ENCODE results near the gene ADGRB2. TPM values are rescaled to one million over a fixed set of nuclear protein-coding genes. Genes with fewer than 3 reads are reported as not detected.

Gene ADGRB2
- total RNA-seq, 1 donor from 2014 or later = 15.8 TPM

GRCh38 chr1:31731049-31731565, 33.0 kb downstream of the ADGRB2 start:
- TF ChIP-seq, protein P1, sequence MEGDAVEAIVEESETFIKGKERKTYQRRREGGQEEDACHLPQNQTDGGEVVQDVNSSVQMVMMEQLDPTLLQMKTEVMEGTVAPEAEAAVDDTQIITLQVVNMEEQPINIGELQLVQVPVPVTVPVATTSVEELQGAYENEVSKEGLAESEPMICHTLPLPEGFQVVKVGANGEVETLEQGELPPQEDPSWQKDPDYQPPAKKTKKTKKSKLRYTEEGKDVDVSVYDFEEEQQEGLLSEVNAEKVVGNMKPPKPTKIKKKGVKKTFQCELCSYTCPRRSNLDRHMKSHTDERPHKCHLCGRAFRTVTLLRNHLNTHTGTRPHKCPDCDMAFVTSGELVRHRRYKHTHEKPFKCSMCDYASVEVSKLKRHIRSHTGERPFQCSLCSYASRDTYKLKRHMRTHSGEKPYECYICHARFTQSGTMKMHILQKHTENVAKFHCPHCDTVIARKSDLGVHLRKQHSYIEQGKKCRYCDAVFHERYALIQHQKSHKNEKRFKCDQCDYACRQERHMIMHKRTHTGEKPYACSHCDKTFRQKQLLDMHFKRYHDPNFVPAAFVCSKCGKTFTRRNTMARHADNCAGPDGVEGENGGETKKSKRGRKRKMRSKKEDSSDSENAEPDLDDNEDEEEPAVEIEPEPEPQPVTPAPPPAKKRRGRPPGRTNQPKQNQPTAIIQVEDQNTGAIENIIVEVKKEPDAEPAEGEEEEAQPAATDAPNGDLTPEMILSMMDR (IDR thresholded peaks at IDR 0.05; ENCODE audit: partially characterized antibody, unreplicated experiment) = no peak
- Mint-ChIP-seq H3K4me1 (ENCODE audit: low read depth, unreplicated experiment) (peaks cover 9% of the 10 kb centered on the region), H3K4me3 (ENCODE audit: unreplicated experiment) (no peak overlapping the region), H3K36me3 (ENCODE audit: unreplicated experiment) (no peaks in the 10 kb centered on the region), H3K27ac (ENCODE audit: unreplicated experiment) (no peak overlapping the region), H3K9me3 (ENCODE audit: unreplicated experiment) (peaks cover 3% of the 10 kb centered on the region), H3K27me3 (ENCODE audit: unreplicated experiment) (peaks cover 12% of the 10 kb centered on the region)
- no peak for DNase-seq

DNA sequence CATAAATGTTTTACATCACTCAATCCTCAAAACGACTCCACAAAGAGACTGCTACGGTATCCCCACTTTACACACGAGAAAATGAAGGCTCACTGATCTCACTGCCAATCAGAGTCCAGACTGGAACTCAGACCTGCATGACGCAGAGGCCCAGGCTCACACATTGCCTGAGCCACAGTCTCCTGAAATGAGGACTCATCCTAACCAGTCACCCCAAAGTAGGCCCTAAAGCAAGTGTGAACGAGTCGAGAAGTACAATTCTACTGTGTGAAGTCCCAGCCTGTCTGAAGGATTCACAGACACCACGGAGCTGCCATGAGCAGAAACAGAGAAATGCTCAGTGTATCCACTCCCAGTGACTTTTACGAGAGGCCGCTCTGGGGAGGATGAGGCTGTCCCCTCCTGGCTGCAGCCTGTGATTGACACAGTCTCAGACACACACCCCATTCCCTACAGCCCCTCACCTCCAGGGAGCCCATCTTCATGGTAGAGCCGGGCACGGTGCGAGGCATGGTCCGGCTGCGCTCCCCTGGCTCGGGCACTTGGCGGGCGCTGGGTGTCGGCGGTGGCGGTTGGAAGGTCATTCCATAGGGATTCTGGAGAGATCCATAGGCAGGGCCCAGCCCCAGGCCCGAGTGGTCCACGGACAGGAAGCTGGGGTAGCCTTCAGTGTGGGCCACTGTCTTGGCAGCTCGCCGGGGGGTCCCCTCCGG, 33.6 kb downstream of the ADGRB2 start:
- H3K4me1 Mint-ChIP-seq (ENCODE audit: low read depth, unreplicated experiment) = peaks cover 9% of the 10 kb centered on the region
- DNase-seq = no peak
- no peak overlapping the region for H3K27ac Mint-ChIP-seq (ENCODE audit: unreplicated experiment)
- no peaks in the 10 kb centered on the region for H3K36me3 Mint-ChIP-seq (ENCODE audit: unreplicated experiment)
- H3K4me3 Mint-ChIP-seq (ENCODE audit: unreplicated experiment) = no peak overlapping the region
- TF ChIP-seq, protein P1 (IDR thresholded peaks at IDR 0.05; ENCODE audit: partially characterized antibody, unreplicated experiment) = no peak
- peaks cover 3% of the 10 kb centered on the region for H3K9me3 Mint-ChIP-seq (ENCODE audit: unreplicated experiment)
- H3K27me3 Mint-ChIP-seq (ENCODE audit: unreplicated experiment) = peaks cover 11% of the 10 kb centered on the region

DNA sequence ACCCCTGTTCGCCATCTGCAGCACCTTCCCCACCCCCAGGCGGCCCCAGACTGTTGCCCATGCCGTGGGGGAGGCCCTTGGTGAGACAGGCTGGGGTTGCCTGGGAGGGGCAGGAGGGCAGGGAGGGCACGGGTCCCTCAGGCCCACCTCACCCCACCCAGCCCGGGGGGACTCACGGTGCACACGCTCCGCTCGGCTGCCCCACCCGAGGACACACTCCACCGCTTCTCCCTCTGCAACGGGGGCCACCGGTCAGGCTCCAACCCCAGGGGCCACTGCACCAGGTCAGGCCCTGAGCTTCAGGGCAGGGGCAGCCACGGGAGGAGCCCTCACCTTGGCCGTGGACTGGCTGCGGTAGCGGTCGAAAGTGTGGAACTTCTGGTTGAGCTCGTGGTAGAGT, 36.3 kb downstream of the ADGRB2 start:
- Mint-ChIP-seq H3K4me1 (ENCODE audit: low read depth, unreplicated experiment) (peaks cover 5% of the 10 kb centered on the region), H3K36me3 (ENCODE audit: unreplicated experiment) (no peaks in the 10 kb centered on the region), H3K27me3 (ENCODE audit: unreplicated experiment) (peaks cover 4% of the 10 kb centered on the region), H3K9me3 (ENCODE audit: unreplicated experiment) (no peaks in the 10 kb centered on the region), H3K4me3 (ENCODE audit: unreplicated experiment) (no peak overlapping the region), H3K27ac (ENCODE audit: unreplicated experiment) (no peak overlapping the region)
- DNase-seq = no peak
- TF ChIP-seq, protein P1 (IDR thresholded peaks at IDR 0.05; ENCODE audit: partially characterized antibody, unreplicated experiment) = no peak

- H3K27me3 Mint-ChIP-seq (ENCODE audit: unreplicated experiment) = peaks cover 4% of the 10 kb centered on the region
- H3K27ac Mint-ChIP-seq (ENCODE audit: unreplicated experiment) = no peak overlapping the region
- no peak overlapping the region for H3K4me3 Mint-ChIP-seq (ENCODE audit: unreplicated experiment)
- peaks cover 4% of the 10 kb centered on the region for H3K36me3 Mint-ChIP-seq (ENCODE audit: unreplicated experiment)
- H3K4me1 Mint-ChIP-seq (ENCODE audit: low read depth, unreplicated experiment) = peaks cover 5% of the 10 kb centered on the region
- no peak for DNase-seq
- no peaks in the 10 kb centered on the region for H3K9me3 Mint-ChIP-seq (ENCODE audit: unreplicated experiment)
- TF ChIP-seq, protein P1 (IDR thresholded peaks at IDR 0.05; ENCODE audit: partially characterized antibody, unreplicated experiment) = no peak
These were observed 36.9 kb downstream of the ADGRB2 start for GRCh38 chr1:31727195-31727594.

DNA sequence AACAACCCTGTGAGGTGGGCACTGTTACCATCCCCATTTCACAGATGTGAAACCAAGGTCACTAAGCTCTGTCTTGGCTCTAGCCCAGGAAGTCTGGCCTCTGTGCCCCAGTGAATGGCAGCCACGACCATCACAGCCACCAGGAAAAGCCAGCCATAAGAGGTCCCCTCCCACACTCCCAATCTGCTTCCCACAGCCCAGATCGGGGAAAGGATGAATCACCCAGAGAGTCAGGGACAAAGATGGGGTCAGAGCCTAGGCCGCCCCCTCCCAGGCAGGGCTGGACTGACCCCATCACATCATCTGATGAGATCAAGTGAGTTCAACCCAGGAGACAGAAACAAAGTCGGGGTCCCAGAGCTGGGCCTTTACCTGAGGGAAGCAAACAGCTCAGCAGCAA, 37.4 kb downstream of the ADGRB2 start:
- peaks cover 5% of the 10 kb centered on the region for H3K27me3 Mint-ChIP-seq (ENCODE audit: unreplicated experiment)
- DNase-seq = no peak
- no peak overlapping the region for H3K27ac Mint-ChIP-seq (ENCODE audit: unreplicated experiment)
- peaks cover 5% of the 10 kb centered on the region for H3K4me1 Mint-ChIP-seq (ENCODE audit: low read depth, unreplicated experiment)
- peak overlapping the region; percentile 35 for H3K4me3 Mint-ChIP-seq (ENCODE audit: unreplicated experiment)
- peaks cover under 1% of the 10 kb centered on the region for H3K9me3 Mint-ChIP-seq (ENCODE audit: unreplicated experiment)
- TF ChIP-seq, protein P1 (IDR thresholded peaks at IDR 0.05; ENCODE audit: partially characterized antibody, unreplicated experiment) = no peak
- peaks cover 6% of the 10 kb centered on the region for H3K36me3 Mint-ChIP-seq (ENCODE audit: unreplicated experiment)

Data from glutamatergic neuron (in vitro differentiated cells).